Measurements from ENCODE around the gene FRMPD1. TPM values are rescaled to one million over a fixed set of nuclear protein-coding genes. Genes with fewer than 3 reads are reported as not detected.

FRMPD1 gene
- total and polyA plus RNA-seq, 2 of the 13 experiments (the other 11 are each of a cell fraction or from before 2014, with no cell fraction given), result not detected

DNA sequence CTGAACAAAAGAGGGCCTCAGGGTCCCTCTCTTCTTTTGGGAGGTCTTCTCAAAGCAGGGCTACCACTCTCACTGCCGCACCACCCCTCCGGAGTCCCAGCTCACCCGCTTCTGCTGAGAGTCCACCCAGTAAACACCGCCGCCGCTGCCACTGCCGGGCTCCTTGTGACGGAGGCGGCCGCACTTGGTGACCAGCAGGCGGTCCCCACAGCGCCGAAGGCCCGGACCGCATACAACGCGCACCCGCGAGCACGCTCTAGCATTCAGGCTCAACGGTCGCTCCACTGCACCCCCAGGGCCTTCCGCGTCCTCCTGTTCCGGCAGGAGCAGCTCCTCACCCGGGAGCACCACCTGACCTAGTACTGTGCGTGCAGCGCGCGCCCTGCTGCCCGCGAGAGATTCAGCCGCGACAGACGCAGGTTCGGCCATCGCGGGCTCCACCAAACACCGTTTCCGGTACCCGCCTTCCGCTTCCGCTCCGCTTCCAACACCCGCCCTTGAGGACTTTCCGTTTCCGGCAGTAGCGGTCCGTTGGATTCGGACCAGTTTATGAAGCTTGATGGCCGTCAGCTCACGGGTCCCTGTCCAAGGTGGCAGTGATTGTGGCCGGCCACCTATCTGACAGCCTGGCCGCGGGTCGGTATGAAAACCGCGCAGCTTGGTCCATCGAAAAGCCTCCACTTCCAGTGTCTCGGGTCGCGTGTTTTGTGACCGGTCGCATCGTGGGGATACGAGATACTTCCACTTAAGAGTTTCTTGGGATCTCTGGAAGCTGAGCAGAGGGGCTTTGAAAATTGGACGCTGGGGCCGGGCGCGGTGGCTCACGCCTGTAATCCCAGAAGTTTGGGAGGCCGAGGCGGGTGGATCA, 134.1 kb downstream of the FRMPD1 start, which contains the start of gene EXOSC3 (continued):
- TF ChIP-seq, protein P1, sequence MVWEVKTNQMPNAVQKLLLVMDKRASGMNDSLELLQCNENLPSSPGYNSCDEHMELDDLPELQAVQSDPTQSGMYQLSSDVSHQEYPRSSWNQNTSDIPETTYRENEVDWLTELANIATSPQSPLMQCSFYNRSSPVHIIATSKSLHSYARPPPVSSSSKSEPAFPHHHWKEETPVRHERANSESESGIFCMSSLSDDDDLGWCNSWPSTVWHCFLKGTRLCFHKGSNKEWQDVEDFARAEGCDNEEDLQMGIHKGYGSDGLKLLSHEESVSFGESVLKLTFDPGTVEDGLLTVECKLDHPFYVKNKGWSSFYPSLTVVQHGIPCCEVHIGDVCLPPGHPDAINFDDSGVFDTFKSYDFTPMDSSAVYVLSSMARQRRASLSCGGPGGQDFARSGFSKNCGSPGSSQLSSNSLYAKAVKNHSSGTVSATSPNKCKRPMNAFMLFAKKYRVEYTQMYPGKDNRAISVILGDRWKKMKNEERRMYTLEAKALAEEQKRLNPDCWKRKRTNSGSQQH (CRISPR knock-in tag; IDR thresholded peaks at IDR 0.05; ENCODE audit: low read depth), result peak; percentile 60; the same call in 1 of the 2 replicates
- TF ChIP-seq ZNF484 (CRISPR knock-in tag; IDR thresholded peaks at IDR 0.05; ENCODE audit: borderline replicate concordance, low read depth) (0 out of 2 replicates have a peak, but pooled peaks have one; percentile 36), FOSL2 (CRISPR knock-in tag; IDR thresholded peaks at IDR 0.05) (peak; percentile 31; the same call in 1 of the 2 replicates), ZMAT3 (CRISPR knock-in tag; conservative IDR thresholded peaks at IDR 0.05) (peak; percentile 78; the same call in 1 of the 2 replicates), SRF (IDR thresholded peaks at IDR 0.05; ENCODE audit: low read depth, low read length) (no peak), SIX1 (CRISPR knock-in tag; IDR thresholded peaks at IDR 0.05; ENCODE audit: borderline replicate concordance) (no peak), MAFF (IDR thresholded peaks at IDR 0.05; ENCODE audit: low read depth, low read length) (no peak), ZNF782 (CRISPR knock-in tag; IDR thresholded peaks at IDR 0.05; ENCODE audit: borderline replicate concordance) (peak; percentile 66; the same call in 1 of the 2 replicates), ZBTB3 (CRISPR knock-in tag; IDR thresholded peaks at IDR 0.05; ENCODE audit: borderline replicate concordance, low read depth) (no peak; the same call in 1 of the 2 replicates)
- TF ChIP-seq, protein P2, sequence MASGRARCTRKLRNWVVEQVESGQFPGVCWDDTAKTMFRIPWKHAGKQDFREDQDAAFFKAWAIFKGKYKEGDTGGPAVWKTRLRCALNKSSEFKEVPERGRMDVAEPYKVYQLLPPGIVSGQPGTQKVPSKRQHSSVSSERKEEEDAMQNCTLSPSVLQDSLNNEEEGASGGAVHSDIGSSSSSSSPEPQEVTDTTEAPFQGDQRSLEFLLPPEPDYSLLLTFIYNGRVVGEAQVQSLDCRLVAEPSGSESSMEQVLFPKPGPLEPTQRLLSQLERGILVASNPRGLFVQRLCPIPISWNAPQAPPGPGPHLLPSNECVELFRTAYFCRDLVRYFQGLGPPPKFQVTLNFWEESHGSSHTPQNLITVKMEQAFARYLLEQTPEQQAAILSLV (CRISPR knock-in tag; IDR thresholded peaks at IDR 0.05; ENCODE audit: borderline replicate concordance), result peak; percentile 39; the same call in 1 of the 2 replicates
- TF ChIP-seq, protein P3, sequence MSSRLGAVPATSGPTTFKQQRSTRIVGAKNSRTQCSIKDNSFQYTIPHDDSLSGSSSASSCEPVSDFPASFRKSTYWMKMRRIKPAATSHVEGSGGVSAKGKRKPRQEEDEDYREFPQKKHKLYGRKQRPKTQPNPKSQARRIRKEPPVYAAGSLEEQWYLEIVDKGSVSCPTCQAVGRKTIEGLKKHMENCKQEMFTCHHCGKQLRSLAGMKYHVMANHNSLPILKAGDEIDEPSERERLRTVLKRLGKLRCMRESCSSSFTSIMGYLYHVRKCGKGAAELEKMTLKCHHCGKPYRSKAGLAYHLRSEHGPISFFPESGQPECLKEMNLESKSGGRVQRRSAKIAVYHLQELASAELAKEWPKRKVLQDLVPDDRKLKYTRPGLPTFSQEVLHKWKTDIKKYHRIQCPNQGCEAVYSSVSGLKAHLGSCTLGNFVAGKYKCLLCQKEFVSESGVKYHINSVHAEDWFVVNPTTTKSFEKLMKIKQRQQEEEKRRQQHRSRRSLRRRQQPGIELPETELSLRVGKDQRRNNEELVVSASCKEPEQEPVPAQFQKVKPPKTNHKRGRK (CRISPR knock-in tag; IDR thresholded peaks at IDR 0.05), result no peak
- TF ChIP-seq, protein P4, sequence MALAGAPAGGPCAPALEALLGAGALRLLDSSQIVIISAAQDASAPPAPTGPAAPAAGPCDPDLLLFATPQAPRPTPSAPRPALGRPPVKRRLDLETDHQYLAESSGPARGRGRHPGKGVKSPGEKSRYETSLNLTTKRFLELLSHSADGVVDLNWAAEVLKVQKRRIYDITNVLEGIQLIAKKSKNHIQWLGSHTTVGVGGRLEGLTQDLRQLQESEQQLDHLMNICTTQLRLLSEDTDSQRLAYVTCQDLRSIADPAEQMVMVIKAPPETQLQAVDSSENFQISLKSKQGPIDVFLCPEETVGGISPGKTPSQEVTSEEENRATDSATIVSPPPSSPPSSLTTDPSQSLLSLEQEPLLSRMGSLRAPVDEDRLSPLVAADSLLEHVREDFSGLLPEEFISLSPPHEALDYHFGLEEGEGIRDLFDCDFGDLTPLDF (CRISPR knock-in tag; IDR thresholded peaks at IDR 0.05), result peak; percentile 47; the same call in 1 of the 2 replicates
- TF ChIP-seq, protein P5, sequence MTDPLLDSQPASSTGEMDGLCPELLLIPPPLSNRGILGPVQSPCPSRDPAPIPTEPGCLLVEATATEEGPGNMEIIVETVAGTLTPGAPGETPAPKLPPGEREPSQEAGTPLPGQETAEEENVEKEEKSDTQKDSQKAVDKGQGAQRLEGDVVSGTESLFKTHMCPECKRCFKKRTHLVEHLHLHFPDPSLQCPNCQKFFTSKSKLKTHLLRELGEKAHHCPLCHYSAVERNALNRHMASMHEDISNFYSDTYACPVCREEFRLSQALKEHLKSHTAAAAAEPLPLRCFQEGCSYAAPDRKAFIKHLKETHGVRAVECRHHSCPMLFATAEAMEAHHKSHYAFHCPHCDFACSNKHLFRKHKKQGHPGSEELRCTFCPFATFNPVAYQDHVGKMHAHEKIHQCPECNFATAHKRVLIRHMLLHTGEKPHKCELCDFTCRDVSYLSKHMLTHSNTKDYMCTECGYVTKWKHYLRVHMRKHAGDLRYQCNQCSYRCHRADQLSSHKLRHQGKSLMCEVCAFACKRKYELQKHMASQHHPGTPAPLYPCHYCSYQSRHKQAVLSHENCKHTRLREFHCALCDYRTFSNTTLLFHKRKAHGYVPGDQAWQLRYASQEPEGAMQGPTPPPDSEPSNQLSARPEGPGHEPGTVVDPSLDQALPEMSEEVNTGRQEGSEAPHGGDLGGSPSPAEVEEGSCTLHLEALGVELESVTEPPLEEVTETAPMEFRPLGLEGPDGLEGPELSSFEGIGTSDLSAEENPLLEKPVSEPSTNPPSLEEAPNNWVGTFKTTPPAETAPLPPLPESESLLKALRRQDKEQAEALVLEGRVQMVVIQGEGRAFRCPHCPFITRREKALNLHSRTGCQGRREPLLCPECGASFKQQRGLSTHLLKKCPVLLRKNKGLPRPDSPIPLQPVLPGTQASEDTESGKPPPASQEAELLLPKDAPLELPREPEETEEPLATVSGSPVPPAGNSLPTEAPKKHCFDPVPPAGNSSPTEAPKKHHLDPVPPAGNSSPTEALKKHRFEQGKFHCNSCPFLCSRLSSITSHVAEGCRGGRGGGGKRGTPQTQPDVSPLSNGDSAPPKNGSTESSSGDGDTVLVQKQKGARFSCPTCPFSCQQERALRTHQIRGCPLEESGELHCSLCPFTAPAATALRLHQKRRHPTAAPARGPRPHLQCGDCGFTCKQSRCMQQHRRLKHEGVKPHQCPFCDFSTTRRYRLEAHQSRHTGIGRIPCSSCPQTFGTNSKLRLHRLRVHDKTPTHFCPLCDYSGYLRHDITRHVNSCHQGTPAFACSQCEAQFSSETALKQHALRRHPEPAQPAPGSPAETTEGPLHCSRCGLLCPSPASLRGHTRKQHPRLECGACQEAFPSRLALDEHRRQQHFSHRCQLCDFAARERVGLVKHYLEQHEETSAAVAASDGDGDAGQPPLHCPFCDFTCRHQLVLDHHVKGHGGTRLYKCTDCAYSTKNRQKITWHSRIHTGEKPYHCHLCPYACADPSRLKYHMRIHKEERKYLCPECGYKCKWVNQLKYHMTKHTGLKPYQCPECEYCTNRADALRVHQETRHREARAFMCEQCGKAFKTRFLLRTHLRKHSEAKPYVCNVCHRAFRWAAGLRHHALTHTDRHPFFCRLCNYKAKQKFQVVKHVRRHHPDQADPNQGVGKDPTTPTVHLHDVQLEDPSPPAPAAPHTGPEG (CRISPR knock-in tag; IDR thresholded peaks at IDR 0.05), result peak; percentile 46
- TF ChIP-seq, protein P6, sequence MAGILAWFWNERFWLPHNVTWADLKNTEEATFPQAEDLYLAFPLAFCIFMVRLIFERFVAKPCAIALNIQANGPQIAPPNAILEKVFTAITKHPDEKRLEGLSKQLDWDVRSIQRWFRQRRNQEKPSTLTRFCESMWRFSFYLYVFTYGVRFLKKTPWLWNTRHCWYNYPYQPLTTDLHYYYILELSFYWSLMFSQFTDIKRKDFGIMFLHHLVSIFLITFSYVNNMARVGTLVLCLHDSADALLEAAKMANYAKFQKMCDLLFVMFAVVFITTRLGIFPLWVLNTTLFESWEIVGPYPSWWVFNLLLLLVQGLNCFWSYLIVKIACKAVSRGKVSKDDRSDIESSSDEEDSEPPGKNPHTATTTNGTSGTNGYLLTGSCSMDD (CRISPR knock-in tag; IDR thresholded peaks at IDR 0.05), result no peak

All from HepG2 (cell line).